Measurements from ENCODE around the gene MKRN2OS.

- TF ChIP-seq POLR2AphosphoS5 (IDR thresholded peaks at IDR 0.05; ENCODE audit: low read depth, low read length), result no peak
- TF ChIP-seq REST (IDR thresholded peaks at IDR 0.05; ENCODE audit: insufficient read depth in 1 of 2, low read depth in 2 of 2, low read length in 2 of 2), result no peak
These were observed 17.2 kb upstream of the MKRN2OS start for GRCh38 chr3:12562451-12562850.

All from PFSK-1 (cell line).